H1 (cell line): ENCODE data around the gene EEIG2. TPM values are rescaled to one million over a fixed set of nuclear protein-coding genes. Genes with fewer than 3 reads are reported as not detected.

Experiments
- CTCF ChIA-PET: fragments of 300-600 bp; sonication (Branson Sonifier 250); formaldehyde crosslinking; loops from one replicate; lab custom pipeline; 2021; ENCODE audit not compliant: partially characterized antibody; lab: Charles Lee
- POLR2A ChIA-PET: fragments of 300-600 bp; sonication (Branson Sonifier 250); formaldehyde crosslinking; loops from one replicate; lab custom pipeline; 2021; ENCODE audit warnings: inconsistent platforms; ENCODE audit not compliant: partially characterized antibody; lab: Charles Lee
- DNase-seq, 2 experiments: peaks; one replicate each; pipeline versions ENCODE4 v3.0.0 to v3.0.0-alpha.2; 2010 to 2022; ENCODE audit warnings: low spot score in 2 of 2, low read depth in 1 of 2, mixed read lengths in 1 of 2
- FAIRE-seq: peaks from 2 replicates; lab custom pipeline; 2011; peaks lifted over from hg19 to GRCh38; lab: Jason Lieb, UNC
- H2AFZ ChIP-seq: 2 replicates; pipeline ENCODE4 v1.8.1; 2012; ENCODE audit warnings: low read length, inconsistent platforms
- H2AK5ac ChIP-seq: 2 replicates; pipeline ENCODE4 v1.6.1; 2013; ENCODE audit warnings: low read depth, low read length
- H2BK120ac ChIP-seq: replicated peaks from 2 replicates; pipeline ENCODE3; 2013; ENCODE audit warnings: low read depth, low read length, inconsistent platforms
- H2BK12ac ChIP-seq: 2 replicates; pipeline ENCODE4 v1.6.1; 2013; ENCODE audit warnings: low read depth, low read length
- H2BK15ac ChIP-seq: 2 replicates; pipeline ENCODE4 v1.6.1; 2013; ENCODE audit warnings: low read length
- H2BK20ac ChIP-seq: 2 replicates; pipeline ENCODE4 v1.6.1; 2013; ENCODE audit warnings: low read length
- H2BK5ac ChIP-seq: 2 replicates; pipeline ENCODE4 v1.6.1; 2013; ENCODE audit warnings: low read depth, low read length
- H3K14ac ChIP-seq: 2 replicates; pipeline ENCODE4 v1.6.1; 2013; ENCODE audit warnings: inconsistent platforms; ENCODE audit not compliant: insufficient read length
- H3K18ac ChIP-seq: 2 replicates; pipeline ENCODE4 v1.6.1; 2013; ENCODE audit warnings: low read length; ENCODE audit errors: extremely low read depth
- H3K23ac ChIP-seq: 2 replicates; pipeline ENCODE4 v1.6.1; 2013; ENCODE audit warnings: inconsistent platforms; ENCODE audit not compliant: insufficient read length
- H3K23me2 ChIP-seq: 2 replicates; pipeline ENCODE4 v1.6.1; 2013; ENCODE audit warnings: low read depth, low read length
- H3K27ac ChIP-seq: 2 replicates; pipeline ENCODE4 v1.6.1; 2011; ENCODE audit warnings: low read depth, low read length, inconsistent platforms
- H3K27me3 ChIP-seq, 4 experiments: replicated peaks in 1 of 4; 1 replicate in 1 of 4; 2 replicates in 3 of 4; pipeline versions ENCODE4 v1.6.1 to v1.8.1; 2011 to 2013; ENCODE audit warnings: low read length in 3 of 4, mild to moderate bottlenecking in 3 of 4, inconsistent platforms in 2 of 4, mixed read lengths in 2 of 4, moderate library complexity in 1 of 4; ENCODE audit not compliant: control insufficient read depth in 3 of 4, insufficient read depth in 3 of 4; ENCODE audit errors: extremely low read depth in 1 of 4
- H3K36me3 ChIP-seq, 4 experiments: 2 replicates each; pipeline versions ENCODE4 v1.6.1 to v1.8.1; 2011 to 2013; ENCODE audit warnings: mild to moderate bottlenecking in 4 of 4, low read length in 3 of 4, moderate library complexity in 2 of 4, control low read depth in 1 of 4, inconsistent platforms in 1 of 4; ENCODE audit not compliant: insufficient read depth in 4 of 4, control insufficient read depth in 2 of 4
- H3K4ac ChIP-seq: replicated peaks from 2 replicates; pipeline ENCODE3; 2013; ENCODE audit warnings: low read length, low read depth, mixed read lengths, inconsistent platforms; ENCODE audit not compliant: insufficient read length
- H3K4me1 ChIP-seq, 4 experiments: replicated peaks in 1 of 4; 1 replicate in 1 of 4; 2 replicates in 3 of 4; pipeline versions ENCODE4 v1.6.1 to v1.8.1; 2011 to 2013; ENCODE audit warnings: low read length in 3 of 4, inconsistent platforms in 2 of 4, mixed read lengths in 1 of 4; ENCODE audit not compliant: insufficient read depth in 4 of 4, control insufficient read depth in 3 of 4
- H3K4me2 ChIP-seq, 2 experiments: 2 replicates each; pipeline versions ENCODE4 v1.6.1 to v1.8.1; 2011 to 2013; ENCODE audit warnings: low read depth in 2 of 2, low read length in 2 of 2, control low read depth in 1 of 2, inconsistent platforms in 1 of 2, mild to moderate bottlenecking in 1 of 2; ENCODE audit not compliant: insufficient read depth in 1 of 2
- H3K4me3 ChIP-seq, 4 experiments: fragments of 200-600, 300-600 bp in 1 of 4; sonication (generic), shearing (Covaris generic), sonication (Bioruptor Twin) in 1 of 4; 2 replicates each; pipeline versions ENCODE4 v1.5.1 to v1.8.1; 2011 to 2016; ENCODE audit warnings: low read length in 4 of 4, low read depth in 3 of 4, control low read depth in 2 of 4, inconsistent platforms in 2 of 4, mild to moderate bottlenecking in 2 of 4, mixed read lengths in 1 of 4, moderate library complexity in 1 of 4; ENCODE audit not compliant: insufficient read depth in 2 of 4; ENCODE audit errors: extremely low read depth in 1 of 4
- H3K56ac ChIP-seq: replicated peaks from 2 replicates; pipeline ENCODE3; 2013; ENCODE audit warnings: low read depth, mild to moderate bottlenecking, mixed read lengths, low read length, inconsistent platforms; ENCODE audit not compliant: insufficient read length
- H3K79me1 ChIP-seq: 2 replicates; pipeline ENCODE4 v1.6.1; 2013; ENCODE audit warnings: low read depth, low read length, control low read depth
- H3K79me2 ChIP-seq, 2 experiments: 2 replicates each; pipeline versions ENCODE4 v1.6.1 to v1.8.1; 2012 to 2013; ENCODE audit warnings: low read length in 2 of 2, mild to moderate bottlenecking in 2 of 2, inconsistent platforms in 1 of 2; ENCODE audit not compliant: insufficient read depth in 2 of 2, control insufficient read depth in 1 of 2
- H3K9ac ChIP-seq, 4 experiments: replicated peaks in 1 of 4; 1 replicate in 1 of 4; 2 replicates in 3 of 4; pipeline versions ENCODE4 v1.6.1 to v1.8.1; 2011 to 2013; ENCODE audit warnings: low read depth in 3 of 4, low read length in 3 of 4, control low read depth in 2 of 4, mild to moderate bottlenecking in 2 of 4, moderate library complexity in 2 of 4, inconsistent platforms in 1 of 4; ENCODE audit errors: extremely low read depth in 1 of 4
- H3K9me3 ChIP-seq, 2 experiments: 2 replicates each; pipeline versions ENCODE4 v1.6.1 to v1.8.1; 2012 to 2013; ENCODE audit warnings: mild to moderate bottlenecking in 2 of 2, moderate library complexity in 2 of 2, control low read depth in 1 of 2, inconsistent platforms in 1 of 2, low read depth in 1 of 2, low read length in 1 of 2, mixed read lengths in 1 of 2; ENCODE audit not compliant: insufficient read depth in 2 of 2
- H4K20me1 ChIP-seq, 2 experiments: replicated peaks in 1 of 2; 2 replicates each; pipeline versions ENCODE3 to v1.8.1; 2011 to 2013; ENCODE audit warnings: inconsistent platforms in 2 of 2, low read length in 2 of 2, mild to moderate bottlenecking in 1 of 2; ENCODE audit not compliant: insufficient read depth in 2 of 2, control insufficient read depth in 1 of 2
- H4K5ac ChIP-seq: 2 replicates; pipeline ENCODE4 v1.6.1; 2013; ENCODE audit warnings: low read length, low read depth, mixed read lengths, inconsistent platforms; ENCODE audit not compliant: insufficient read length
- H4K8ac ChIP-seq: 2 replicates; pipeline ENCODE4 v1.8.0; 2013; ENCODE audit warnings: mild to moderate bottlenecking, moderate library complexity, low read length, inconsistent platforms; ENCODE audit not compliant: insufficient read depth; ENCODE audit errors: extremely low read depth
- H4K91ac ChIP-seq: replicated peaks from 2 replicates; pipeline ENCODE3; 2013; ENCODE audit warnings: low read length, mixed read lengths, inconsistent platforms; ENCODE audit not compliant: insufficient read length
- SIRT6 ChIP-seq: IDR thresholded peaks from one replicate; pipeline ENCODE4 v1.7.1; 2012; ENCODE audit warnings: low read length, inconsistent platforms
- WGBS, 2 experiments: shearing (Covaris generic) in 1 of 2; methylation state at CpG; one replicate each; pipeline versions ENCODE4 v1.1.6 to v1.1.7; 2013 to 2015; ENCODE audit warnings: low lambda C conversion rate in 2 of 2, mixed read lengths in 2 of 2, inconsistent platforms in 1 of 2, low coverage in 1 of 2, missing lambda C conversion rate in 1 of 2; ENCODE audit not compliant: insufficient replicate concordance in 2 of 2, insufficient coverage in 1 of 2, insufficient read length in 1 of 2; ENCODE audit errors: extremely low coverage in 1 of 2, missing lambda C conversion rate in 1 of 2; 5-methylcytosine and 5-hydroxymethylcytosine counted together
- polyA plus RNA-seq, 7 experiments: library from polyadenylated mRNA; depleted of rRNA in 3 of 7; stranded (reverse) in 5 of 7; unstranded in 2 of 7; fragments of >200 nt in 5 of 7; fragments of 200-250 nt in 2 of 7; gene quantifications; 1 replicate in 5 of 7; 2 replicates in 1 of 7; 4 replicates in 1 of 7; pipeline versions ENCODE4 v1.2.1 to v1.2.3, GENCODE V29; 2011 to 2013; ENCODE audit warnings: missing spikeins in 2 of 7, mixed read lengths in 2 of 7
- total RNA-seq: library from RNA; stranded (reverse); fragmentation: NEBNext Ultra II Directional; extraction: Animal tissue kit (Norgen Biotek cat#: 25700); gene quantifications from 2 replicates; pipeline ENCODE4 v1.2.1, GENCODE V29; 2021
- TF ChIP-seq, protein P1 (sequence below): IDR thresholded peaks from 2 replicates; pipeline ENCODE4 v1.6.1; 2012; ENCODE audit warnings: low read length, inconsistent platforms

Gene EEIG2
- total and polyA plus RNA-seq, 2 of the 8 experiments (the other 6 are each of a cell fraction or from before 2014, with no cell fraction given): 6.1 to 20.1 TPM

DNA sequence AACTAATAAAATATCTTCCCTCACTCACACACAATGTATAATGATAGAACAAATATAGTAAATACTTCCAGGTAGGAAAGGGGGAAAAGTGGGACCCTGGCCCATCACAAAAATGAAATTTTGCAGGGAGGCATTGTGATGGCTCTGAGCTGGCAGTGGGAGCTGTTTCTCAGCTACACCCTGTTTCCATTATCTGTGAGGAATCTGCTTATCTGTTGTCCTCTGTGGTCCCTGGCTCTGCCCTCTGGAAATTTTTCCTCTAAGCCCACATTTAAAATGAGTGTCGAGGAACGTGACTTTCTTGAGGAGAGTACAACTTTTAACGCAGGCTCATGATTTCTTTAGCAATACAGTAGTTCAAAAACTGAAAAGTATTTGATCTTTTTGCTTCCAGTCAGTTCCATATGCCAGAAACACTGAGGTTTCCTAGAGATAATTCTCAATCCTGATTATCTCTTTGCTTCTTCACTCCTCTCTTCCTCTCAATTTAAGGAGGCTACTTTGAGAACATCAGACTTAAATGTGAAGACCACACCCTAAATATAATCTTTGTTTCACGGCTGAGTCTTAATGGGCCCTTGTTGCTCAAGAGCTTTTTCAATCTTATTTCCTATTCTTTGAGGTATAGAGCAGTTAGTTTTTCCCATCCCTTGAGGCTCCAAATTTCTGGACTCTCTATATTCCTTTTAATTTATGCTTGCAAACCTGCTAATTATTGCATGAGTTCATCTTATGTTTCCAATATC is 5.0 kb upstream of the EEIG2 start:
- 99% methylated on average over 4 of the region's 4 CpGs; no CpG with 5 or more reads in 1 of the 2 experiments for WGBS, 2 experiments
- no peak for DNase-seq
- POLR2A ChIA-PET: no interaction called here
- Histone ChIP-seq H2BK12ac (no peak overlapping the region), H3K56ac (no peak overlapping the region), H3K23ac (no peak overlapping the region), H2BK120ac (no peak overlapping the region), H3K23me2 (no peaks in the 10 kb centered on the region), H4K20me1 (no peaks in the 10 kb centered on the region), H2AFZ (no peak overlapping the region), H2BK5ac (no peak overlapping the region), H4K8ac (no peak overlapping the region), H3K79me1 (no peaks in the 10 kb centered on the region), H3K79me2 (no peaks in the 10 kb centered on the region), H3K4me2 (no peak overlapping the region), H2BK15ac (no peak overlapping the region), H3K18ac (no peak overlapping the region), H3K27ac (no peak overlapping the region), H3K4me1 (peaks cover 0 to 5% (median 1%) of the 10 kb centered on the region in 4 experiments; a peak in 3 of 7 replicates), H2AK5ac (no peak overlapping the region), H3K36me3 (no peaks in the 10 kb centered on the region), H2BK20ac (no peak overlapping the region), H3K9ac (no peak overlapping the region), H3K14ac (no peak overlapping the region), H4K5ac (no peak overlapping the region), H3K4me3 (no peak overlapping the region), H3K4ac (no peak overlapping the region), H3K9me3 (no peaks in the 10 kb centered on the region), H4K91ac (no peak overlapping the region)
- FAIRE-seq: no peak
- no peak for TF ChIP-seq SIRT6
- TF ChIP-seq, protein P1, sequence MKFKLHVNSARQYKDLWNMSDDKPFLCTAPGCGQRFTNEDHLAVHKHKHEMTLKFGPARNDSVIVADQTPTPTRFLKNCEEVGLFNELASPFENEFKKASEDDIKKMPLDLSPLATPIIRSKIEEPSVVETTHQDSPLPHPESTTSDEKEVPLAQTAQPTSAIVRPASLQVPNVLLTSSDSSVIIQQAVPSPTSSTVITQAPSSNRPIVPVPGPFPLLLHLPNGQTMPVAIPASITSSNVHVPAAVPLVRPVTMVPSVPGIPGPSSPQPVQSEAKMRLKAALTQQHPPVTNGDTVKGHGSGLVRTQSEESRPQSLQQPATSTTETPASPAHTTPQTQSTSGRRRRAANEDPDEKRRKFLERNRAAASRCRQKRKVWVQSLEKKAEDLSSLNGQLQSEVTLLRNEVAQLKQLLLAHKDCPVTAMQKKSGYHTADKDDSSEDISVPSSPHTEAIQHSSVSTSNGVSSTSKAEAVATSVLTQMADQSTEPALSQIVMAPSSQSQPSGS: no peak
- TF ChIP-seq, all 59 proteins: peak for 0
- no peaks in the 10 kb centered on the region for H3K27me3 ChIP-seq
- CTCF ChIA-PET: no interaction called here
